Measurements from ENCODE around the gene TNFRSF14. TPM values are rescaled to one million over a fixed set of nuclear protein-coding genes. Genes with fewer than 3 reads are reported as not detected.

Gene TNFRSF14
- total and polyA plus RNA-seq, 2 experiments from 2014 or later = not detected

DNA sequence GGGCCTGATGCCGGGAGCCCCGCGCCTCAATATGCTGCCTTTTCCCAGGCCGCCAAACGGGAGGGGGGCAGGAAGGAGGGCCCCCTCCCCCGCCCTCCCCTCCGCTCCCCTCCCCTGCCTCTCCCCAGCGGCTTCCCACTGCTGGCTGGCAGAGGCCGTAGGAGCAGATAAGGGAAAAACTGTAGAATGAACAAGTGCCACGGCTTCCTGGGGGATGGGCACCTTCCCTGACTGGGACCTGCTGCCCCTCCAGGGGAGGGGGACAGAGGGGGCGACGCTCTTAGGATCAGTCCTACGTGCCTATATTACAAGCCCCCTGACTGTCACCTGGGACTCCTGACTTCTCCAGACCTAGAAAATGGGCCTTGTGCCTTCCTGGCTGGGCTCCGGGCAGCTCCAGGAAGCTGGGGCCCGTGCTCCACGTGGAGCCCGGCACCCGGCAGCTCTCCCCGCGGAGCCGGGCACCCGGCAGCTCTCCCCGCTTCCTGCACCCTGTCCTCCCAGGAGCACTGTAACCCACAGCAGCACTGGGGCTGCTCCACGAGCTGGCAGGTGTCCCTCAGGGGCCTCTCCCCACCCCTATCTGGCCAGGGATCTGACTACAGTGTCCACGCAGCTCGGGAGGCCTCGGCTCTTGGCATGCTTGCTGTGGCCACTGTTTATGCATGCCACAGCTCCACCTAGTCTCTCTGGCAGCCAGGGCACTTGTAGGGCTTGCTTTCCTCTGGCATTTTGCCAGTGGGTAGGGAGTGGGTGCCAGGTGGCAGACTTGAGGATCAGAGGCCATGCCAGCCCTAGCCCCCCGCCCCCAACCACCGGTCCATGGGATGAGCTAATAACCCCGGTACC is 25.4 kb upstream of the TNFRSF14 start:
- peaks cover 2% of the 10 kb centered on the region for H3K79me2 ChIP-seq (replicated peaks; ENCODE audit: insufficient read depth)
- no peak overlapping the region for H3K27ac ChIP-seq (ENCODE audit: low read depth)
- DNase-seq (ENCODE audit: low spot score) = no peak
- H3K36me3 ChIP-seq (ENCODE audit: insufficient read depth) = no peaks in the 10 kb centered on the region
- no peaks in the 10 kb centered on the region for H3K9me2 ChIP-seq (ENCODE audit: insufficient read depth)
- H4K20me1 ChIP-seq (replicated peaks; ENCODE audit: insufficient read depth) = peaks cover 2% of the 10 kb centered on the region; the same call in 1 of the 2 replicates
- Mint-ChIP-seq H3K36me3 (ENCODE audit: low read depth) (no peaks in the 10 kb centered on the region), H3K4me1 (peaks cover 25% of the 10 kb centered on the region), H3K27me3 (ENCODE audit: insufficient read depth, low read depth, poor library complexity) (peaks cover 62% of the 10 kb centered on the region), H3K27ac (no peak overlapping the region), H3K4me3 (no peak overlapping the region; the same call in 2 of the 3 replicates), H3K9me3 (no peaks in the 10 kb centered on the region)
- peak overlapping the region; percentile 87; the same call in 1 of the 2 replicates for H3K4me2 ChIP-seq
- H3K4me3 ChIP-seq = peak overlapping the region; percentile 57
- H3K4me1 ChIP-seq (ENCODE audit: insufficient read depth) = peaks cover 14% of the 10 kb centered on the region
- no peak overlapping the region for H2AFZ ChIP-seq
- H3K27me3 ChIP-seq (ENCODE audit: insufficient read depth) = peaks cover 62% of the 10 kb centered on the region
- no peaks in the 10 kb centered on the region for H3F3A ChIP-seq (replicated peaks; ENCODE audit: low read depth)
- TF ChIP-seq CREB1 (CRISPR knock-in tag; IDR thresholded peaks at IDR 0.05; ENCODE audit: low read depth) (no peak), STAT1 (IDR thresholded peaks at IDR 0.05; ENCODE audit: unreplicated experiment) (no peak), ZNF331 (CRISPR knock-in tag; IDR thresholded peaks at IDR 0.05; ENCODE audit: low read depth) (no peak), JUNB (IDR thresholded peaks at IDR 0.05; ENCODE audit: unreplicated experiment) (no peak), NANOG (IDR thresholded peaks at IDR 0.05; ENCODE audit: borderline replicate concordance) (no peak), EZH2phosphoT487 (IDR thresholded peaks at IDR 0.05; ENCODE audit: unreplicated experiment) (no peak), EZH2 (IDR thresholded peaks at IDR 0.05; ENCODE audit: low read depth, unreplicated experiment) (no peak), POLR2AphosphoS5 (IDR thresholded peaks at IDR 0.05; ENCODE audit: low read depth) (no peak), ZNF114 (CRISPR knock-in tag; IDR thresholded peaks at IDR 0.05) (no peak)
- TF ChIP-seq, protein P1, sequence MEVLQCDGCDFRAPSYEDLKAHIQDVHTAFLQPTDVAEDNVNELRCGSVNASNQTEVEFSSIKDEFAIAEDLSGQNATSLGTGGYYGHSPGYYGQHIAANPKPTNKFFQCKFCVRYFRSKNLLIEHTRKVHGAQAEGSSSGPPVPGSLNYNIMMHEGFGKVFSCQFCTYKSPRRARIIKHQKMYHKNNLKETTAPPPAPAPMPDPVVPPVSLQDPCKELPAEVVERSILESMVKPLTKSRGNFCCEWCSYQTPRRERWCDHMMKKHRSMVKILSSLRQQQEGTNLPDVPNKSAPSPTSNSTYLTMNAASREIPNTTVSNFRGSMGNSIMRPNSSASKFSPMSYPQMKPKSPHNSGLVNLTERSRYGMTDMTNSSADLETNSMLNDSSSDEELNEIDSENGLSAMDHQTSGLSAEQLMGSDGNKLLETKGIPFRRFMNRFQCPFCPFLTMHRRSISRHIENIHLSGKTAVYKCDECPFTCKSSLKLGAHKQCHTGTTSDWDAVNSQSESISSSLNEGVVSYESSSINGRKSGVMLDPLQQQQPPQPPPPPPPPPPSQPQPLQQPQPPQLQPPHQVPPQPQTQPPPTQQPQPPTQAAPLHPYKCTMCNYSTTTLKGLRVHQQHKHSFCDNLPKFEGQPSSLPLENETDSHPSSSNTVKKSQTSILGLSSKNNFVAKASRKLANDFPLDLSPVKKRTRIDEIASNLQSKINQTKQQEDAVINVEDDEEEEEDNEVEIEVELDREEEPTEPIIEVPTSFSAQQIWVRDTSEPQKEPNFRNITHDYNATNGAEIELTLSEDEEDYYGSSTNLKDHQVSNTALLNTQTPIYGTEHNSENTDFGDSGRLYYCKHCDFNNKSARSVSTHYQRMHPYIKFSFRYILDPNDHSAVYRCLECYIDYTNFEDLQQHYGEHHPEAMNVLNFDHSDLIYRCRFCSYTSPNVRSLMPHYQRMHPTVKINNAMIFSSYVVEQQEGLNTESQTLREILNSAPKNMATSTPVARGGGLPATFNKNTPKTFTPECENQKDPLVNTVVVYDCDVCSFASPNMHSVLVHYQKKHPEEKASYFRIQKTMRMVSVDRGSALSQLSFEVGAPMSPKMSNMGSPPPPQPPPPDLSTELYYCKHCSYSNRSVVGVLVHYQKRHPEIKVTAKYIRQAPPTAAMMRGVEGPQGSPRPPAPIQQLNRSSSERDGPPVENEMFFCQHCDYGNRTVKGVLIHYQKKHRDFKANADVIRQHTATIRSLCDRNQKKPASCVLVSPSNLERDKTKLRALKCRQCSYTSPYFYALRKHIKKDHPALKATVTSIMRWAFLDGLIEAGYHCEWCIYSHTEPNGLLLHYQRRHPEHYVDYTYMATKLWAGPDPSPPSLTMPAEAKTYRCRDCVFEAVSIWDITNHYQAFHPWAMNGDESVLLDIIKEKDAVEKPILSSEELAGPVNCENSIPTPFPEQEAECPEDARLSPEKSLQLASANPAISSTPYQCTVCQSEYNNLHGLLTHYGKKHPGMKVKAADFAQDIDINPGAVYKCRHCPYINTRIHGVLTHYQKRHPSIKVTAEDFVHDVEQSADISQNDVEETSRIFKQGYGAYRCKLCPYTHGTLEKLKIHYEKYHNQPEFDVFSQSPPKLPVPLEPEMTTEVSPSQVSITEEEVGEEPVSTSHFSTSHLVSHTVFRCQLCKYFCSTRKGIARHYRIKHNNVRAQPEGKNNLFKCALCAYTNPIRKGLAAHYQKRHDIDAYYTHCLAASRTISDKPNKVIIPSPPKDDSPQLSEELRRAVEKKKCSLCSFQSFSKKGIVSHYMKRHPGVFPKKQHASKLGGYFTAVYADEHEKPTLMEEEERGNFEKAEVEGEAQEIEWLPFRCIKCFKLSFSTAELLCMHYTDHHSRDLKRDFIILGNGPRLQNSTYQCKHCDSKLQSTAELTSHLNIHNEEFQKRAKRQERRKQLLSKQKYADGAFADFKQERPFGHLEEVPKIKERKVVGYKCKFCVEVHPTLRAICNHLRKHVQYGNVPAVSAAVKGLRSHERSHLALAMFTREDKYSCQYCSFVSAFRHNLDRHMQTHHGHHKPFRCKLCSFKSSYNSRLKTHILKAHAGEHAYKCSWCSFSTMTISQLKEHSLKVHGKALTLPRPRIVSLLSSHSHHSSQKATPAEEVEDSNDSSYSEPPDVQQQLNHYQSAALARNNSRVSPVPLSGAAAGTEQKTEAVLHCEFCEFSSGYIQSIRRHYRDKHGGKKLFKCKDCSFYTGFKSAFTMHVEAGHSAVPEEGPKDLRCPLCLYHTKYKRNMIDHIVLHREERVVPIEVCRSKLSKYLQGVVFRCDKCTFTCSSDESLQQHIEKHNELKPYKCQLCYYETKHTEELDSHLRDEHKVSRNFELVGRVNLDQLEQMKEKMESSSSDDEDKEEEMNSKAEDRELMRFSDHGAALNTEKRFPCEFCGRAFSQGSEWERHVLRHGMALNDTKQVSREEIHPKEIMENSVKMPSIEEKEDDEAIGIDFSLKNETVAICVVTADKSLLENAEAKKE (CRISPR knock-in tag; IDR thresholded peaks at IDR 0.05) = no peak
- TF ChIP-seq, protein P2, sequence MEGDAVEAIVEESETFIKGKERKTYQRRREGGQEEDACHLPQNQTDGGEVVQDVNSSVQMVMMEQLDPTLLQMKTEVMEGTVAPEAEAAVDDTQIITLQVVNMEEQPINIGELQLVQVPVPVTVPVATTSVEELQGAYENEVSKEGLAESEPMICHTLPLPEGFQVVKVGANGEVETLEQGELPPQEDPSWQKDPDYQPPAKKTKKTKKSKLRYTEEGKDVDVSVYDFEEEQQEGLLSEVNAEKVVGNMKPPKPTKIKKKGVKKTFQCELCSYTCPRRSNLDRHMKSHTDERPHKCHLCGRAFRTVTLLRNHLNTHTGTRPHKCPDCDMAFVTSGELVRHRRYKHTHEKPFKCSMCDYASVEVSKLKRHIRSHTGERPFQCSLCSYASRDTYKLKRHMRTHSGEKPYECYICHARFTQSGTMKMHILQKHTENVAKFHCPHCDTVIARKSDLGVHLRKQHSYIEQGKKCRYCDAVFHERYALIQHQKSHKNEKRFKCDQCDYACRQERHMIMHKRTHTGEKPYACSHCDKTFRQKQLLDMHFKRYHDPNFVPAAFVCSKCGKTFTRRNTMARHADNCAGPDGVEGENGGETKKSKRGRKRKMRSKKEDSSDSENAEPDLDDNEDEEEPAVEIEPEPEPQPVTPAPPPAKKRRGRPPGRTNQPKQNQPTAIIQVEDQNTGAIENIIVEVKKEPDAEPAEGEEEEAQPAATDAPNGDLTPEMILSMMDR (conservative IDR thresholded peaks at IDR 0.05; ENCODE audit: low read depth in 2 of 2) = no peak
- TF ChIP-seq, protein P3, sequence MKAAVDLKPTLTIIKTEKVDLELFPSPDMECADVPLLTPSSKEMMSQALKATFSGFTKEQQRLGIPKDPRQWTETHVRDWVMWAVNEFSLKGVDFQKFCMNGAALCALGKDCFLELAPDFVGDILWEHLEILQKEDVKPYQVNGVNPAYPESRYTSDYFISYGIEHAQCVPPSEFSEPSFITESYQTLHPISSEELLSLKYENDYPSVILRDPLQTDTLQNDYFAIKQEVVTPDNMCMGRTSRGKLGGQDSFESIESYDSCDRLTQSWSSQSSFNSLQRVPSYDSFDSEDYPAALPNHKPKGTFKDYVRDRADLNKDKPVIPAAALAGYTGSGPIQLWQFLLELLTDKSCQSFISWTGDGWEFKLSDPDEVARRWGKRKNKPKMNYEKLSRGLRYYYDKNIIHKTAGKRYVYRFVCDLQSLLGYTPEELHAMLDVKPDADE (IDR thresholded peaks at IDR 0.05) = no peak
- TF ChIP-seq, protein P4, sequence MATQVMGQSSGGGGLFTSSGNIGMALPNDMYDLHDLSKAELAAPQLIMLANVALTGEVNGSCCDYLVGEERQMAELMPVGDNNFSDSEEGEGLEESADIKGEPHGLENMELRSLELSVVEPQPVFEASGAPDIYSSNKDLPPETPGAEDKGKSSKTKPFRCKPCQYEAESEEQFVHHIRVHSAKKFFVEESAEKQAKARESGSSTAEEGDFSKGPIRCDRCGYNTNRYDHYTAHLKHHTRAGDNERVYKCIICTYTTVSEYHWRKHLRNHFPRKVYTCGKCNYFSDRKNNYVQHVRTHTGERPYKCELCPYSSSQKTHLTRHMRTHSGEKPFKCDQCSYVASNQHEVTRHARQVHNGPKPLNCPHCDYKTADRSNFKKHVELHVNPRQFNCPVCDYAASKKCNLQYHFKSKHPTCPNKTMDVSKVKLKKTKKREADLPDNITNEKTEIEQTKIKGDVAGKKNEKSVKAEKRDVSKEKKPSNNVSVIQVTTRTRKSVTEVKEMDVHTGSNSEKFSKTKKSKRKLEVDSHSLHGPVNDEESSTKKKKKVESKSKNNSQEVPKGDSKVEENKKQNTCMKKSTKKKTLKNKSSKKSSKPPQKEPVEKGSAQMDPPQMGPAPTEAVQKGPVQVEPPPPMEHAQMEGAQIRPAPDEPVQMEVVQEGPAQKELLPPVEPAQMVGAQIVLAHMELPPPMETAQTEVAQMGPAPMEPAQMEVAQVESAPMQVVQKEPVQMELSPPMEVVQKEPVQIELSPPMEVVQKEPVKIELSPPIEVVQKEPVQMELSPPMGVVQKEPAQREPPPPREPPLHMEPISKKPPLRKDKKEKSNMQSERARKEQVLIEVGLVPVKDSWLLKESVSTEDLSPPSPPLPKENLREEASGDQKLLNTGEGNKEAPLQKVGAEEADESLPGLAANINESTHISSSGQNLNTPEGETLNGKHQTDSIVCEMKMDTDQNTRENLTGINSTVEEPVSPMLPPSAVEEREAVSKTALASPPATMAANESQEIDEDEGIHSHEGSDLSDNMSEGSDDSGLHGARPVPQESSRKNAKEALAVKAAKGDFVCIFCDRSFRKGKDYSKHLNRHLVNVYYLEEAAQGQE (IDR thresholded peaks at IDR 0.05; ENCODE audit: unreplicated experiment) = no peak
- ATAC-seq = no peak
